DND-41 (cell line): Measurements from ENCODE around the gene BCL2L14.

Experiments used
- ATAC-seq: fragments of 200-7000 bp; cut with Tn5 transposase; 3 replicates; pipeline ENCODE4 v1.9.1; 2021; ENCODE audit warnings: low read depth; ENCODE audit not compliant: insufficient read depth
- DNase-seq: peaks from one replicate; pipeline ENCODE4 v3.0.0-alpha.2; 2020
- H2AFZ ChIP-seq: 2 replicates; pipeline ENCODE4 v1.6.0; 2012; ENCODE audit warnings: low read depth, low read length
- H3K27ac ChIP-seq: 2 replicates; pipeline ENCODE4 v1.5.1; 2012; ENCODE audit warnings: low read length, inconsistent platforms
- H3K27me3 ChIP-seq: fragments of 200-600 bp; sonication (generic); 2 replicates; pipeline ENCODE4 v1.6.0; 2012; ENCODE audit warnings: low read length, mild to moderate bottlenecking, inconsistent platforms; ENCODE audit not compliant: insufficient read depth, poor library complexity
- H3K36me3 ChIP-seq: 2 replicates; pipeline ENCODE4 v1.5.1; 2012; ENCODE audit warnings: low read length, inconsistent platforms; ENCODE audit not compliant: insufficient read depth
- H3K4me1 ChIP-seq: 2 replicates; pipeline ENCODE4 v1.5.1; 2012; ENCODE audit warnings: mild to moderate bottlenecking, low read length; ENCODE audit not compliant: insufficient read depth
- H3K4me2 ChIP-seq: 2 replicates; pipeline ENCODE4 v1.6.0; 2012; ENCODE audit warnings: mild to moderate bottlenecking, moderate library complexity, low read length, inconsistent platforms; ENCODE audit not compliant: insufficient read depth
- H3K4me3 ChIP-seq, 2 experiments: fragments of 200-600 bp in 1 of 2; shearing (Covaris generic) in 1 of 2; 2 replicates each; pipeline ENCODE4 v1.5.1; 2012 to 2016; ENCODE audit warnings: inconsistent platforms in 2 of 2, low read length in 2 of 2, mild to moderate bottlenecking in 2 of 2, low read depth in 1 of 2, moderate library complexity in 1 of 2
- H3K79me2 ChIP-seq: 2 replicates; pipeline ENCODE4 v1.6.0; 2012; ENCODE audit warnings: low read length, inconsistent platforms; ENCODE audit not compliant: insufficient read depth
- H3K9ac ChIP-seq: 2 replicates; pipeline ENCODE4 v1.6.0; 2012; ENCODE audit warnings: low read depth, mild to moderate bottlenecking, inconsistent platforms, low read length, moderate library complexity
- H3K9me3 ChIP-seq: 2 replicates; pipeline ENCODE4 v1.5.1; 2012; ENCODE audit warnings: low read length, moderate library complexity, mild to moderate bottlenecking, inconsistent platforms; ENCODE audit not compliant: insufficient read depth, severe bottlenecking
- H4K20me1 ChIP-seq: 2 replicates; pipeline ENCODE4 v1.6.0; 2012; ENCODE audit warnings: low read length; ENCODE audit not compliant: insufficient read depth
- CTCF ChIP-seq: IDR thresholded peaks from 2 replicates; pipeline ENCODE4 v1.5.1; 2012; ENCODE audit warnings: borderline replicate concordance, low read length, moderate library complexity, mild to moderate bottlenecking; ENCODE audit not compliant: poor library complexity, severe bottlenecking; ENCODE audit errors: extremely low read depth
- EZH2 ChIP-seq: IDR thresholded peaks from 3 replicates; pipeline ENCODE4 v1.6.1; 2012; ENCODE audit warnings: borderline replicate concordance, low read depth, mild to moderate bottlenecking, moderate library complexity, low read length, inconsistent platforms; ENCODE audit not compliant: severe bottlenecking

BCL2L14 gene

GRCh38 chr12:12083688-12084087, 12.9 kb downstream of the BCL2L14 start:
- Histone ChIP-seq H2AFZ (no peak overlapping the region), H3K9ac (no peak overlapping the region), H3K27ac (no peak overlapping the region), H3K36me3 (no peaks in the 10 kb centered on the region), H3K79me2 (no peaks in the 10 kb centered on the region), H3K4me3 (no peak overlapping the region), H3K27me3 (peaks cover 5% of the 10 kb centered on the region), H3K4me2 (no peak overlapping the region), H3K4me1 (no peaks in the 10 kb centered on the region), H4K20me1 (no peaks in the 10 kb centered on the region), H3K9me3 (no peaks in the 10 kb centered on the region)
- TF ChIP-seq CTCF = no peak
- TF ChIP-seq EZH2 = no peak
- DNase-seq (no peak), ATAC-seq (no peak)

- Histone ChIP-seq H4K20me1 (no peaks in the 10 kb centered on the region), H3K79me2 (no peaks in the 10 kb centered on the region), H3K27me3 (peaks cover 7% of the 10 kb centered on the region), H2AFZ (no peak overlapping the region), H3K9me3 (no peaks in the 10 kb centered on the region), H3K4me3 (no peak overlapping the region), H3K4me2 (no peak overlapping the region), H3K36me3 (no peaks in the 10 kb centered on the region), H3K9ac (no peak overlapping the region), H3K27ac (no peak overlapping the region), H3K4me1 (no peaks in the 10 kb centered on the region)
- DNase-seq = no peak
- ATAC-seq = no peak
- TF ChIP-seq EZH2 = no peak
- TF ChIP-seq CTCF = no peak
These were observed 15.6 kb downstream of the BCL2L14 start for GRCh38 chr12:12086362-12086761.

- TF ChIP-seq EZH2 (no peak), CTCF (no peak)
- Histone ChIP-seq H3K9me3 (no peaks in the 10 kb centered on the region), H3K79me2 (no peaks in the 10 kb centered on the region), H3K4me3 (no peak overlapping the region), H3K9ac (no peak overlapping the region), H2AFZ (no peak overlapping the region), H3K27ac (no peak overlapping the region), H4K20me1 (no peaks in the 10 kb centered on the region), H3K27me3 (peaks cover 12% of the 10 kb centered on the region), H3K4me2 (no peak overlapping the region), H3K36me3 (no peaks in the 10 kb centered on the region), H3K4me1 (no peaks in the 10 kb centered on the region)
- DNase-seq = no peak
- no peak for ATAC-seq
These were observed 16.4 kb downstream of the BCL2L14 start for GRCh38 chr12:12086973-12087692.

- Histone ChIP-seq H3K27ac (no peak overlapping the region), H3K4me2 (no peak overlapping the region), H2AFZ (no peak overlapping the region), H3K27me3 (peaks cover 12% of the 10 kb centered on the region), H4K20me1 (no peaks in the 10 kb centered on the region), H3K9ac (no peak overlapping the region), H3K4me3 (no peak overlapping the region), H3K36me3 (no peaks in the 10 kb centered on the region), H3K4me1 (no peaks in the 10 kb centered on the region), H3K9me3 (no peaks in the 10 kb centered on the region), H3K79me2 (no peaks in the 10 kb centered on the region)
- no peak for DNase-seq
- ATAC-seq = no peak
- TF ChIP-seq EZH2 (no peak), CTCF (no peak)
These were observed 16.9 kb downstream of the BCL2L14 start for GRCh38 chr12:12087693-12088034.
